ENCODE results near the gene ALLC.
"Not testable (repeated sequence)": the region's sequence is repeated elsewhere in the genome, so short reads cannot be mapped to it uniquely, and the experiment has no call there.

The ALLC gene

DNA sequence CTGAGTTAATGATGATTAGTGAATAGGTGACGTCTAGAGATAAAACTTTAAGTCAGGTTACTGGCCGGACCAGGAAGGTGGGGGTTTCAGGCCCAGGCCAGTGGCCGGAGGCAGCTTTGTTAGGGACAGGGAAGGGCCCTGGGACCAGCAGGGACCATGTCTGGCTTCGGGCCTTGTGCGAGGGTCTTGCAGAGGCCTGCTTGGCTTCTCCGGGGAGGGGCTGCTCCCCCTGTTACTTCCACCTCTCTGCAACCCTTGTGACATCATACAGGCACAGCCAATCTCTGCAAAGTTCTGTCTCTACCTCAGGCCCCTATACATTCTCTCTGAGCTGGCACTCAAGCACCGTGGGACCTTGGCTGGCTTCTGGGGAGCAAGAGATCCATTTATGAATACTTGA is at the start of gene ALLC:
Gene ALLC, plus strand, starts transcription at position 320 of the 400 bp plus-strand sequence. CDS start 12,958 bp downstream, outside the sequence.
- DNase-seq, result no peak

DNA sequence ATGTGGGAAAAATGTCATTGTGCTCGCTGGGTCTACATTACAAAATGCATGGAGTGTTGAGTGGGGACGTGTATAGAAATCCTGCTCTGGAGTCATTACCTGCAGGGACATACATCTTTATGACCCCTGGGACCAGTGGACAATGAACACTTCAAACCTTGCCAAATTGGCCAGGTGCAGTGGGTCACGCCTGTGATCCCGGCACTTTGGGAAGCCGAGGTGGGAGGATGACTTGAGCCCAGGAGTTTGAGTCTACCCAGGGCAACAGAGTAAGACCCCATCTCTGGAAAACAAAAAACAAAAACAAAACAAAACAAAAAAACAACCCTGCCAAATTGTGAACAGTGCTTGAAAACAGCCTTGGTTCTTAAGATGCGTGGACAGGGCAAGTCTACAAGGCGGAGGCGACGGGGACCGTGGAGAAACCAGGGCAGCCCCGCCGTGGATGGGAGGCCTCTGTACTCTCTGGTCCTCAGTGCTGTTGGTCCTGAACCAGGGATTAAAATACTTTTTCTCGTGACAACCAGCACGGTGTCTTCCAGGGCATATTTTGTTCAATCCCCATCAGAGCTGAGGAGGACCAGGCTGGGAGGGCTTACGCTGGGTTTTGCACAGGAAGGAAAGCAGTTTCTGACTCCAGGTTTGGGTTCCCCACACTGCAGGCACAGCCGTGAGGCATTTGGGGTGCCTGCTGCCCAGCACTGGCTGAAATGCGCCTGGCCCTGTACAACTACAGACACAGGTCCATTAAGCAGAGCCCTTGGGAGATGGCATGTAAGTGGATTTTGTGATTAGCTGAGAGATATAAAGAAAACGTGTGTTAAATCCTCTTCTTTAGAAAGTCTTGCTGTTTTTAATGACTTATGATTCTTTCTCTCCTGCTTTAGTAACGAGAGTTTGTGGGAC is 49.4 kb upstream of the ALLC start:
- DNase-seq, result no peak

DNA sequence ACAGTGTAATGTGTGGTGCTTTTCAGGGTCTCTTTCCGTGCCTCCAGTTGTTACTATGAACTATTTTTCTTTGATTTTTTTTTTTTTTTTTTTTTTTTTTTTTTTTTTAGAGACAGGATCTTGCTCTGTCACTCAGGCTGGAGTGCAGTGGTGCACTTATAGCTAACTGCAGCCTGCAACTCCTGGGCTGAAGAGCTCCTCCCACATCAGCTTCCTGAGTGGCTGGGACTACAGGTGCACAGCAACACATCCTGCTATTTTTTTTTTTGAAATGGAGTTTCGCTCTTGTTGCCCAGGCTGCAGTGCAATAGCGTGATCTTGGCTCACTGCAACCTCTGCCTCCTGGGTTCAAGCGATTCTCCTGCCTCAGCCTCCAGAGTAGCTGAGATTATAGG is 48.7 kb upstream of the ALLC start:
- not testable (repeated sequence) for DNase-seq

DNA sequence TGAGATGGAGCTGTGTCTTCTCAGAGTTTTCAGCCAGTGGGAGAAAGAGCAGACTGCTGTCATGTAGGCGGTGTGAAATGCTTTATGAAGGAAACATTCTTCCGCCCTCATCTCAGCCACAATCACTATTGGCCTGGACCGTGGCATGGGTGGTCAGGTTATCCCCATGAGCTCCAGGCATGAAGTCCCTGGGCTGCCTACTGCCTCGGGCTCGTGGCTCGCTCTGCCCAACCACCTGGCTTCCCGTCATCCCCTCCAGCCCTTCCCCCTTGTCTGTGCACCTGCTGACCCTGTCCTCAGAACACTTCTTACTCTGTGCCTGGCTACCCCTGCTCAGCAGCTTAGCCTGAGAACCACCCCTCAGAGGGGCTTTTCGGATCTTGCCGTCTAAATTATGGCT is 47.6 kb upstream of the ALLC start:
- DNase-seq, result no peak

DNA sequence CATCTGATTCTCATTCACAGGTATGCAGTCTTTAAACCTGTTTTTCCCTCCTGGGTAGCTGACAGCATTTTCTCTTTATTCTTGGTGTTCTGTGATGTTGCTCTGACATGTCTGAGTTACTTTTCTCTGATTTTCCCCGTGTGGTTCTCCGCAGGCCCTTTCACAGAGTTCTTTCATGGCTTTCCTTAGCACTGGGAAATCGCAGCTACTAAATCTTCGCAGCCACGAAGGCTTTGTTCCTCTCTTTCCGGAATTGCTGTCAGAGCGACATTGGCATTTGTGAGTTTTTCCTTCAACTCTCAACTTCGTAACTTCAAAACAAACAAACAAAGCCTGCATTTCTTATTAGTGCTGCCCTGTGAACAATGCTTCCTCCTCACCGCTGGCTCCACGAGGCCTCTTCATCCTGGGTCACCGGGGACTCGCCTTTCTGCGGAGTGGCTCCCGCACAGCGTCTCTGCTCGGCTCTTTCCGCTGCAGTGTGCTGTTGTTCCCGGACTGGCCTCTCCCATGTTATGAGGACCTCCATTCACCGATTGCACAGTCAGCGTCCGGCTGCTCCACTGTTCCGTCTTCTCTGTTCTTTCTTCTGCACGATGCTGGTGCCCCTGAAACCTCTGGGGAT is 47.0 kb upstream of the ALLC start:
- DNase-seq, result no peak

DNA sequence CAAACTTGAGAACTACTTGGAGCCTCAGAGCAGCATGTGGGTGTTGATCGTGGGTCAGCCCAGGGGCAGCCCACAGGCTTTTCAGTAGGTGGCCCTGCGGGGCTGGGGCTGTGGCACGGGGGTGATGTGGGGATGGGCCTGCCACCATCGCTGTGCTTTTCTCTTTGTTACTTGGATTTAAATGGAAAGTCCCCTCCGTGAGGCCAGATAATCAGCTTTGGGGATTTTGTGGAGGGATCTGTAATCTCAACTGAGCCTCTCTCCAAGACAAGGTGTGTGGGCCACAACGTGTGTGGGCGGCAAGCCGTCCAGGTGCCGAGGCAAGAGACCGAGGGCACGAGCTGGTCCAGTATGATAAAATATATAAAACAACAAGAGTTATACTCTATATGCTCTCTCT is 46.4 kb upstream of the ALLC start:
- no peak for DNase-seq

DNA sequence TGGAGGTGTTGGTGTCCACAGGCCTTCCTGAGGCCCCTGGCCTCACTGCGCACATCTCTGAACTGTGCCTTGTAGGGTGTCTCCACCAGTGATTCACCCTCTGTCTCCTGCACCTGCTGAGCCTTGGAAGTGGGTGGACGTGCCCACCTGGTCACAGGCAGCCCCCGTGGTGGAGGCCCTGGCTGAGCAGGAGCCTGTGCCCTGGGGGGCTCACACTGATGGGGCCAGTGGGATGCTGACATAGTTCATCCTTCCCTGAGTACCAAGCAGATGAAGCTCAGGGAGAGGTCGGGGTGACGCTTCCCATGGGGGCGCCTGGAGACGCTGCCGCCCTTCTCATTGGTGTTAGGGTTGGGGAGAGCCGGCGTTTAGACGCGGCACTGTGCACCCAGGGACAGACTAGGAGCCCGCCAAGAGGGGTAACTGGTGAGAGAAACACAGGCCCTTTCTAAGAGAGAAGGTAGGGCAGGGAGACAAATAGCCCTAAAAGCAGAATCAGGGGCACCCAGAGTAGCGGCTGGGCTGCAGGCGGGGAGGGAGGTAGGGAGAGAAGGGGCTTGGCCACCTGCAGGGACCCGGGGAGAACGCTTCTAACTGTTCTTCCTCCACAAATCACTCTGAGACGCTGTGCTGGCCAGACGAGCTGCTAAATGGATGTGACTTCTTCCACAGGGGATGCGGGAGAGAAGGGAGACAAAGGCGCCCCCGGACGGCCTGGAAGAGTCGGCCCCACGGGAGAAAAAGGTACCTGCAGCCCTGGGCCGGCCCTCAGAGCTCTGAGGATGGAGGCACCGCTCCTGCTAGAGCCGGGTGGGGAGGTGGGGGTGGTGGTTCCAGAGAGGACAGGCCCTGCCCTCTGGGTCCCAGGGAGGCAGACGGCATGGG is 45.1 kb upstream of the ALLC start:
- no peak for DNase-seq

DNA sequence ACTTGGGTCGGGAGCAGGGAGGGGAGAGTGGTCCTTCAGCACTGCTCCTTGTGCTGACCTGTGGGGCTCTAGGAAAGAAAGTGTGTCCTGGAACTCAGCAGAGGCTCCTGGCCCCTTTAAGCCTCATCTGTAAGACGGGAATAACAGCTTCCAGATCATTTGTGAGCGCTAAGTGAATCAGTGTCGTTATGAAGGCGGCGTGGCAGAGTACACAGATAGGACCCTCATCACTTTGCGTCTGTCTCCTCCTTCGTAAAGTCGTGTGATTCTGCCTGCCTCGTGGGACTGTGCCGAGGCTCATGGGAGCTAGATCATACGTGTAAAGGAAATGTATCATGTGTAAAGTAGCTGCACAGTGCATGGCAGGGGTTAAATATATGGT is 44.5 kb upstream of the ALLC start:
- no peak for DNase-seq

DNA sequence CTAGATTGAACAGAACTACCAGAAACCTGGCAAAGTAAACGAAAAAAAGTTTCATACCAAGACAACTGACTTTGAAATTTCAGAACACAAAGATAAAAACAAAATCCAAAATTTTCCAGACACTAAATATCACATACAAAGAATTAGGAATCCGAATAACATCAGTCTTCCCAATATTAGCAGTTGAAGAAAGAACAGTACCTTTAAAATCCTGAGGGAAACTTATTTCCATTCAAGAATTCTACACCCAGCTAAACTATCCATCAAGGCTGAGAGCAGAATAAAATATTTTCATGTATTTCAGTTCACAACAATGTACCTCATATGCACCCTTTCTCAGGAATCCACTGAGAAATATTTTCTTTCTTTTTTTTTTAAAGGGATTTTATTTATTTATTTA is 43.3 kb upstream of the ALLC start:
- DNase-seq, result not testable (repeated sequence)

DNA sequence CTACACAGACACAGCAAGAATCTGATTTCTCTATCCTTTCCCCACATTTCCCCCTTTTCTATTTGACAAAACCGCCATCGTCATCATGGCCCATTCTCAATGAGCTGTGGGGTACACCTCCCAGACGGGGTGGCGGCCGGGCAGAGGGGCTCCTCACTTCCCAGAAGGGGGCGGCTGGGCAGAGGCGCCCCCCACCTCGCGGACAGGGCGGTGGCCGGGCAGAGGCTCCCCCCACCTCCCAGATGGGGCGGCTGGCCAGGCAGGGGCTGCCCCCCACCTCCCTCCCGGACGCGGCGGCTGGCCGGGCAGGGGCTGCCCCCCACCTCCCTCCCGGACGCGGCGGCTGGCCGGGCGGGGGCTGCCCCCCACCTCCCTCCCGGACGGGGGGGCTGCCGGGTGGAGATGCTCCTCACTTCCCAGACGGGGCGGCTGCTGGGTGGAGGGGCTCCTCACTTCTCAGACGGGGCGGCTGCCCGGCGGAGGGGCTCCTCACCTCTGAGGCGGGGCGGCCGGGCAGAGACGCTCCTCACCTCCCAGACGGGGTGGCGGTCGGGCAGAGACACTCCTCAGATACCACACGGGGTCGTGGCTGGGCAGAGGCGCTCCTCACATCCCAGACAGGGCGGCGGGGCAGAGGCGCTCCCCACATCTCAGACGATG is 42.3 kb upstream of the ALLC start:
- DNase-seq, result not testable (repeated sequence)

DNA sequence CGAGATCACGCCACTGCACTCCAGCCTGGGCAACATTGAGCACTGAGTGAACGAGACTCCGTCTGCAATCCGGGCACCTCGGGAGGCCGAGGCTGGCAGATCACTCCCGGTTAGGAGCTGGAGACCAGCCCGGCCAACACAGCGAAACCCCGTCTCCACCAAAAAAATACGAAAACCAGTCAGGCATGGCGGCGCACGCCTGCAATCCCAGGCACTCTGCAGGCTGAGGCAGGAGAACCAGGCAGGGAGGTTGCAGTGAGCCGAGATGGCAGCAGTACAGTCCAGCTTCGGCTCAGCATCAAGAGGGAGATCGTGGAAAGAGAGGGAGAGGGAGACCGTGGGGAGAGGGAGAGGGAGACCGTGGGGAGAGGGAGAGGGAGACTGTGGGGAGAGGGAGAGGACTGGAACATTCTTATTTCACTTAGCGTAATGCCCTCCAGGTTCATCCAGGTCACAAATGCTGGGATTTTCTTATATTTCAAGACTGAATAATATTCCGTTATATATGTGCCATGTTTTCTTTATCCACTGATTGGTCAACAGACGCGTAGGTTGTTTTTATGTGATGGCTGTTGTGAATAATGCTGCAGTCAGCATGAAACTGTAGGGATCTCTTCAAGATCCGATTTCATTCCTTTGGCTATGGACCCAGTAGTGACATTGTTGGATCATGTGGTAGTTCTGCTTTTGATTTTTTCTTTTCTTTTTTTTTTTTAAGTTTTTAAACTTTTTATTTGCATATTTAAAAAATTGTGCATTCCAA is 41.4 kb upstream of the ALLC start:
- not testable (repeated sequence) for DNase-seq

DNA sequence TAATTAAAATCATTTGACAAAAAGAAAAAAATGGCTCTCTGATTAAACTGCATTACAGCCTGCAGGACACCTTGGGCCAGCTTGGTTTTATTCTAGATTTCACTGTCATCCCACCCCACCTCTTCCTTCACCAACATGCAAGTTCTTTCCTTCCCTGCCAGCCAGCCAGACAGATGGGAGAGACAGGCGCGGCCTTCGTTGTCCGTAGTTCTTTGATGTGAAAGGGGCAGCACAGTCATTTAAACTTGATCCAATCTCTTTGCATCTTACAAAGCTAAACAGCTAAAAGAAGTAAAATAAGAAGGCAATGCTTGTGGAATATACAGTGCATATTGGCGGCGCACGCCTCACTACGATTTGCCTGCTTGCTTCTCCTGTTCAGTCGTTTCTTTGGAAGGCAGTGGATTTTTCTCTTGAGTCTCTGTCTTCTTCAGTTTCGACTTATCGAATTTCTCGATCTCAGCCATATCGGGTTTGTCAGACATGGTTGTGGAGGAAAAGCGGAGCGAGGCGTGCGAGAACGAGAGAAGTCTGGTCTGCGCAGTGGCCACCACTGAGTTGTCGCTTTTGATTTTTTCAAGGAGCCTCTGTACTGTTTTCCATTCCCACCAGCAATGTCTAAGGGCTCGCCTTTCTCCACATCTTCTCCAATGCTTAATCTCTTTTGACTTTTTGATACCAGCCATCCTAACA is 40.7 kb upstream of the ALLC start:
- DNase-seq, result no peak

DNA sequence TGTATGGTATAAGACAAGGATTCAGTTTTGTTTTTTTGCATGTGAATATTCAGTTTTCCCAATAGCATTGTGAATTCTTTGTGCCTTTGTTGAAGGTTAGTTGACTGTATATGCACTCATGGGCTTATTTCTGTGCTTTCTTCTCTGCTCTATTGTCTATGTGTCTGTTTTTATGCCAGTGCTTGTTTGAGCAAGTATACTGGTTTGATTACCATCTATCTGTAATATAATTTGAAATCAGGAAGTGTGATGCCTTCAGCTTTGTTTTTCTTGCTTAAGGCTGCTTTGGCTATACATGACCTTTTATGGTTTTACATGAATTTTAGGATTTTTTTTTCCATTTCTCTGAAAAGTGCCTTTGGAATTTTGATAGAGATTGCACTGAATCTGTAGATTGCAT is 39.6 kb upstream of the ALLC start:
- no peak for DNase-seq

DNA sequence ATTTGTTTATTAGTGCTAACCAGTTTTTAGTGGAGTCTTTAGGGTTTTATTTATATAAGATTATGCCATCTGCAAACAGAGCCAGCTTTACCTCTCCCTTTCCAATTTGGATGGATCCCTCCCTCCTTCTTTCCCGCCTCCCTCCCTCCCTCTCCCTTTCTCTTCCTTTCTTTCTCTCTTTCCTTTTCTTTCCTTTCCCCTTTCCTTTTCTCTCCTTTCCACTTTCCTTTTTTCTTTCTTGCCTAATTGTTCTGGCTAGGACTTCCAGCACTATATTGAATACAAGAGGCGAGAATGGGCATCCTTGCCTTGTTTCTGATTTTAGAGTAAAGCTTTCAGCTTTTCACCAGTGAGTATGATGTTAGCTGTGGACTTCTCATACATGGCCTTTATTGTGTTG is 39.0 kb upstream of the ALLC start:
- DNase-seq, result no peak

DNA sequence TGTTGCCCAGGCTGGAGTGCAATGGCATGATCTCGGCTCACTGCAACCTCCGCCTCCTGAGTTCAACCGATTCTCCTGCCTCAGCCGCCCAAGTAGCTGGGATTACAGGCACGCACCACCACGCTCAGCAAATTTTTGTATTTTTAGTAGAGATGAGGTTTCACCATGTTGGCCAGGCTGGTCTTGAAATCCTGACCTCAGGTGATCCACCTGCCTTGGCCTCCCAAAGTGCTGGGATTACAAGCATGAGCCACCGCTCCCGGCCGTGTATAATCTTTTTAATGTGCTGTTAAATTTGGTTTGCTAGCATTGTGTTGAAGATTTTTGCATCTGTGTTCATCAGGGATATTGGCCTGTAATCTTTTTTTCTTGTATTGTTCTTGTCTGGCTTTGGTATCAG is 38.3 kb upstream of the ALLC start:
- not testable (repeated sequence) for DNase-seq

DNA sequence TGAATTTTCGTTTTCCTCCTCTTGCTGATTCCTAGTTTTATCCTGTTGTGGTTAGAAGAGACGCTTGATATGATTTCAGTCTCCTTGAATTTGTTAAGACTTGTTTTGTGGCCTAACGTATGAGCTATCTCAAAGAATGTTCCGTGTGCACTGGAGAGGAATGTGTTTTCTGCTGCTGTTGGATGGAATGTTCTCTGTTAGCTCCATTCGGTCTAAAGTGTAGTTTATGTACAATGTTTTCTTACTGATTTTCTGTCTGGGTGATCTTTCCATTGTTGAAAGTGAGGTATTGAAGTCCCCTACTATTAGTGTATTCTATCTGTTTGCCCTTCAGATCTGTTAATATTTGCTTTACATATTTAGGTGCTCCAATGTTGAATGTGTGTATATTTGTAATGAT is 37.2 kb upstream of the ALLC start:
- no peak for DNase-seq

DNA sequence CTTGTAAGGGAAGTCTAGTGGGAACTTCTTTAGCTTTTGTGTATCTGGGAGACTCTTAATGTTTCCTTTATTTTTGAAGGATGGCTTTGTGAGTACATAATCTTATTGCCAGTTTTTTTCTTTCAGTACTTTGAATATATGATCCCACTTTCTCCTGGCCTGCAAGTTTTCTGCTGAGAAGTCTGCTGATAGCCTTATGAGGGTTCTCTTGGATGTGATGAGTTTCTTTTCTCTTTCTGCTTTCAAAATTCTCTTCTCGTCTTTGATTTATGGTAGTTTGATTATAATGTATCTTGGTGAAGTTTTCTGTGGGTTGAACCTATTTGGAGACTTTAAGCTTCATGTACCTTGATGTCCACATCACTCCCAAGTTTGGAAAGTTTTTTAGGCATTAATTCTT is 35.0 kb upstream of the ALLC start:
- no peak for DNase-seq

DNA sequence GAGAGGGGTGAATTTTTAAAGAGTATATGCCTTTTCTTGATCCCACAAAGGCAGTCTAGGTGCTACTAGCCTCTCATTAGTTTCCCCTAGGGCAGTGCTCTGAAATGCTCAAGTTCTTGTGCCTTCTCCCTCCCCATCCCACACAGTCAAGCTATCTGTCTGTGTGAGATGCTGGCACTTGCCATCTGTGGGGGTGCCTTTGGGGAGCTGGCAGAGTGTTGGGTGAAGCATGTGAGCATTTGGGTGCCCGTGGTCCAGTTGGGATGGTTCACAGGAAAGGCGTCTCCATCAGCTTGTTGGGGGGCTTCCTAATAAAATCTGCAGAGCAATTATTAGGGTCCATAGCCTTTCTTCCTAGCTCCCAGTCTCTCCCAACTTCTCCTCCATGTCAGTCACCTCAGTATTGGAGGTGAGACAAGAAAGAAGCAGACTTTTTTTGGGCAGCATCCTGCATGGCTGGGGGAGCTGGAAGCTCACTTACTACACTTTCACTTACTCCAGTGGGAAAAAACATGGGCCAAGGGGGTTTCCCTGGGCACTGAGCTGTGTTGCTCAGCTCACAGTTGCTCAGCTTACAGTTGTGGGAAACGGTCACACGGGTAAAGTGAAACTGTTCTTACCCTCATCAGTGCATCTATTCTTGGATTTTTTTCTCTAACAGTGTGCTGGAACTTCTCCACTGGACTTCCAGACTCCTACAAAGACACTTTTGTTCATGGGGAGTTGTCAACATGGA is 33.8 kb upstream of the ALLC start:
- DNase-seq, result no peak

DNA sequence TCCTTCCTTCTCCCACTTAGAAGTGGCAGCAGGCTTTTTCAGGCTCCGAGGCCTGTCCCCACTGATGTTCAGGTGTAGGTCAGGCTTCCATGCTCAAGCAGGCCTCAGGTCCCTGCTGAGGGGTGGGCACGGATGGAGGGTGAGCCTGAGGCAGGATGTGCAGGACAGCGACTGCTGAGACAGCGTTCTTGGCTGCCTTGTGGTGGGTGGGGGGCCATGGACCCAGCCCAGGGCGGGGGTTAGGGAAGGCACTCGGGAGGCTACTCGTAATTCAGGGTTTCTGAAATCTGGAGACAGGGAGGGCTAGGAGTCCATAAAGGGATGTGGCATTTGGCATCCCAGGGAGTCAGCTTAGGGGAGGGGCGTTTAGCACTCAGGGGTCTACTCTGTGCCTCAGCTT is 32.8 kb upstream of the ALLC start:
- DNase-seq, result no peak

DNA sequence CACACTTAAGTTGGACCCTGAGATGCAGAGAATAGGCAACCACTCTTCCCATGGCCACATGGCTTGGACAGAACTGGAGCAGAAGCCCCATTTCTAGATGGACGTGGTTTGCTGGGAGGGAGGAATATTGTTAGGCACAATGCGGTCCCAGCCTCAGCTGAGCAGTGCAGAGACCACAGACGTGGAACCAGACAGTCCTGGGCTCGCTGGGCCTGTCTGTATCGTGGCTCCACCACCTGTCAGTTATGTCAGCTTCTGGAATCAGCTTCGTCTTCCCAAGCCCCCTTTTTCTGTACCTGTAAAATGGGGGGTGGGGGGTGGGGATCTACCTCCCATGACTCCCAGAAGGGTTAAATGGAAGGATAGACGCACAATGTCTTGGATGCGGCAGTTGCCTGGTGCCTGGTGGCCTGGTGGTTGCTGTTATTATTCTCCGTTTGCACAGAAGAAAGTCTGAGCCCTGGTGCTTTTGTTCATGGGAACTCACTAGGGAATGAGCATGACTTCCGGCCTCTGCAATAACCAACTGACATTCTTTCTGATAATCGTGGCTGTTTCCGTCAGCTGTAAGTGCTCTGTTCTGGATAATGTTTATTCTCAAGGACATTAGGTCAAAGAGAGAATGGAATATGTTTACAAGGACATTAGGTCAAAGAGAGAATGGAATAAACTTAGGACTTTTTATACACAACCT is 31.7 kb upstream of the ALLC start:
- DNase-seq, result no peak

Measured in NCI-H526 treated with DMSO at 0.1 percent for 48 hours (cell line).